WTC11 (cell line): ENCODE measurements around the gene NCOA3. TPM values are rescaled to one million over a fixed set of nuclear protein-coding genes. Genes with fewer than 3 reads are reported as not detected.

Experiments
- ATAC-seq: fragments of 200-7000 bp; cut with Tn5 transposase; 2 replicates; pipeline ENCODE4 v1.10.0; 2021; ENCODE audit warnings: mild to moderate bottlenecking, moderate library complexity
- CTCF ChIA-PET: fragments of 300-600 bp; sonication (Branson Sonifier 250); formaldehyde crosslinking; loops from one replicate; lab custom pipeline; 2021; ENCODE audit warnings: antibody characterized with exemption; lab: Charles Lee
- POLR2A ChIA-PET: fragments of 350-600 bp; sonication (Branson Sonifier 250); formaldehyde crosslinking; loops from one replicate; lab custom pipeline; 2021; ENCODE audit warnings: antibody characterized with exemption; lab: Charles Lee
- DNase-seq: peaks from one replicate; pipeline ENCODE4 v3.0.0; 2021; ENCODE audit warnings: low spot score
- H3K27ac Mint-ChIP-seq: 2 replicates; pipeline ENCODE4 v1.8.0; 2021; ENCODE audit warnings: mixed read lengths
- H3K27me3 Mint-ChIP-seq: 2 replicates; pipeline ENCODE4 v1.8.0; 2021; ENCODE audit warnings: low read depth, mild to moderate bottlenecking, moderate library complexity, mixed read lengths
- H3K36me3 Mint-ChIP-seq: 2 replicates; pipeline ENCODE4 v1.8.0; 2021; ENCODE audit warnings: mixed read lengths
- H3K4me1 Mint-ChIP-seq: 2 replicates; pipeline ENCODE4 v1.8.0; 2022; ENCODE audit warnings: mixed read lengths
- H3K4me3 Mint-ChIP-seq: 2 replicates; pipeline ENCODE4 v1.8.0; 2021; ENCODE audit warnings: mild to moderate bottlenecking, moderate library complexity, mixed read lengths
- H3K9me3 Mint-ChIP-seq: 2 replicates; pipeline ENCODE4 v1.8.0; 2021; ENCODE audit warnings: mixed read lengths
- CBFB ChIP-seq: sonication (generic); formaldehyde crosslinking; IDR thresholded peaks from 2 replicates; pipeline ENCODE4 v1.8.1; 2022; ENCODE audit warnings: mild to moderate bottlenecking, low read depth, missing genetic modification reagents
- ESRRA ChIP-seq: sonication (generic); formaldehyde crosslinking; IDR thresholded peaks from 2 replicates; pipeline ENCODE4 v1.8.1; 2022; ENCODE audit warnings: mild to moderate bottlenecking, missing genetic modification reagents, borderline replicate concordance
- GRHL2 ChIP-seq: fragments of 250-450 bp; sonication (Bioruptor Pico); IDR thresholded peaks from 2 replicates; pipeline ENCODE4 v1.8.0; 2022; ENCODE audit warnings: mild to moderate bottlenecking, moderate library complexity; ENCODE audit not compliant: insufficient replicate concordance, severe bottlenecking
- GTF2I ChIP-seq: fragments of 250-450 bp; sonication (Bioruptor Pico); conservative IDR thresholded peaks from 2 replicates; pipeline ENCODE4 v1.4.0; 2021; ENCODE audit warnings: mild to moderate bottlenecking
- IRF2 ChIP-seq: sonication (generic); formaldehyde crosslinking; IDR thresholded peaks from 2 replicates; pipeline ENCODE4 v1.8.0; 2022; ENCODE audit warnings: low read depth, missing genetic modification reagents, borderline replicate concordance
- TEAD1 ChIP-seq: sonication (generic); formaldehyde crosslinking; IDR thresholded peaks from 2 replicates; pipeline ENCODE4 v1.8.0; 2022; ENCODE audit warnings: mild to moderate bottlenecking, missing genetic modification reagents
- ZNF232 ChIP-seq: sonication (generic); formaldehyde crosslinking; IDR thresholded peaks from 2 replicates; pipeline ENCODE4 v1.8.0; 2022; ENCODE audit warnings: mild to moderate bottlenecking, missing genetic modification reagents
- ZNF317 ChIP-seq: sonication (generic); formaldehyde crosslinking; IDR thresholded peaks from 2 replicates; pipeline ENCODE4 v1.8.1; 2023; ENCODE audit warnings: low read depth, mild to moderate bottlenecking, moderate library complexity, missing genetic modification reagents, borderline replicate concordance
- ZNF423 ChIP-seq: fragments of 250-450 bp; sonication (Bioruptor Pico); IDR thresholded peaks from 2 replicates; pipeline ENCODE4 v2.1.2; 2022; ENCODE audit warnings: mild to moderate bottlenecking, moderate library complexity
- total RNA-seq: library from RNA; stranded (reverse); gene quantifications from 3 replicates; pipeline ENCODE4 v1.2.3, GENCODE V29; 2021
- TF ChIP-seq, protein P1 (sequence below): sonication (generic); formaldehyde crosslinking; IDR thresholded peaks from 2 replicates; pipeline ENCODE4 v1.8.1; 2022; ENCODE audit warnings: mild to moderate bottlenecking, moderate library complexity, missing genetic modification reagents
- TF ChIP-seq, protein P2 (sequence below): sonication (generic); formaldehyde crosslinking; IDR thresholded peaks from 2 replicates; pipeline ENCODE4 v1.8.1; 2023; ENCODE audit warnings: mild to moderate bottlenecking, missing genetic modification reagents, moderate library complexity
- TF ChIP-seq, protein P3 (sequence below): sonication (generic); formaldehyde crosslinking; IDR thresholded peaks from 2 replicates; pipeline ENCODE4 v1.8.1; 2023; ENCODE audit warnings: mild to moderate bottlenecking, moderate library complexity, missing genetic modification reagents
- TF ChIP-seq, protein P4 (sequence below): sonication (generic); formaldehyde crosslinking; conservative IDR thresholded peaks from 2 replicates; pipeline ENCODE4 v1.8.1; 2022; ENCODE audit warnings: mild to moderate bottlenecking, missing genetic modification reagents
- TF ChIP-seq, protein P5 (sequence below): sonication (generic); formaldehyde crosslinking; IDR thresholded peaks from 2 replicates; pipeline ENCODE4 v1.8.0; 2023; ENCODE audit warnings: missing genetic modification reagents, mild to moderate bottlenecking, borderline replicate concordance
- TF ChIP-seq, protein P6 (sequence below): sonication (generic); formaldehyde crosslinking; IDR thresholded peaks from 2 replicates; pipeline ENCODE4 v1.8.0; 2022; ENCODE audit warnings: mild to moderate bottlenecking, missing genetic modification reagents
- TF ChIP-seq, protein P7 (sequence below): sonication (generic); formaldehyde crosslinking; IDR thresholded peaks from 2 replicates; pipeline ENCODE4 v1.8.0; 2022; ENCODE audit warnings: mild to moderate bottlenecking, missing genetic modification reagents
- TF ChIP-seq, protein P8 (sequence below): sonication (generic); formaldehyde crosslinking; IDR thresholded peaks from 2 replicates; pipeline ENCODE4 v1.8.1; 2023; ENCODE audit warnings: mild to moderate bottlenecking, missing genetic modification reagents

Gene NCOA3
- total RNA-seq, 1 experiment from 2014 or later: 25.2 TPM

DNA sequence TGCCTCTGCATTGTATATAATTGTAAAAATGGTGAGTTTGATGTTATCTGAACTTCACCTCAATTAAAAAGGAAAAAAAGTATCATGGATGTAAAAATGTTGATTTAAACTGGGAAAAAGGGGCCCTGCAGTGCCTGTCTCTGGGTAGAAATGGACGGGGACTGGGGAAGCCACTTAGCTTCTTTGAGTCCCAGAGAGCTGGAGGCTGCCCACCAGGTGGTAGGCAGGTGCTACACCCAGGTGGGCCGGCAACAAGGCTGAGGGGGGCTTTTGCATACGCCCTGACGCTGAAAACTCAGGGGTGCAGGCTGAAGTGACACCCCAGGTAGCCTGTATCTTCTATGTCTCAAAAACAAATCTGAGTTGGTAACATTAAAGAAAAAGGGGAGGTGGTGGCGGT lies 165.4 kb downstream of the NCOA3 start:
- no peaks in the 10 kb centered on the region for H3K27me3 Mint-ChIP-seq
- no peaks in the 10 kb centered on the region for H3K36me3 Mint-ChIP-seq
- H3K27ac Mint-ChIP-seq: no peak overlapping the region
- H3K4me1 Mint-ChIP-seq: peaks cover 19% of the 10 kb centered on the region
- H3K9me3 Mint-ChIP-seq: no peaks in the 10 kb centered on the region
- ChIA-PET CTCF (interaction anchor here (1.1 kb wide), 1 partner anchor 953 kb away, joined by 3 read pairs; no protein-coding TSS in a partner anchor), POLR2A (no interaction called here)
- ATAC-seq: no peak
- DNase-seq: no peak
- TF ChIP-seq IRF2 (CRISPR knock-in tag) (no peak), ZNF232 (CRISPR knock-in tag) (no peak), TEAD1 (CRISPR knock-in tag) (no peak), GTF2I (no peak), CBFB (no peak), ZNF317 (no peak), ESRRA (CRISPR knock-in tag) (no peak), ZNF423 (no peak)
- TF ChIP-seq, protein P1, sequence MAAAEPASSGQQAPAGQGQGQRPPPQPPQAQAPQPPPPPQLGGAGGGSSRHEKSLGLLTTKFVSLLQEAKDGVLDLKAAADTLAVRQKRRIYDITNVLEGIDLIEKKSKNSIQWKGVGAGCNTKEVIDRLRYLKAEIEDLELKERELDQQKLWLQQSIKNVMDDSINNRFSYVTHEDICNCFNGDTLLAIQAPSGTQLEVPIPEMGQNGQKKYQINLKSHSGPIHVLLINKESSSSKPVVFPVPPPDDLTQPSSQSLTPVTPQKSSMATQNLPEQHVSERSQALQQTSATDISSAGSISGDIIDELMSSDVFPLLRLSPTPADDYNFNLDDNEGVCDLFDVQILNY: no peak
- TF ChIP-seq, protein P2, sequence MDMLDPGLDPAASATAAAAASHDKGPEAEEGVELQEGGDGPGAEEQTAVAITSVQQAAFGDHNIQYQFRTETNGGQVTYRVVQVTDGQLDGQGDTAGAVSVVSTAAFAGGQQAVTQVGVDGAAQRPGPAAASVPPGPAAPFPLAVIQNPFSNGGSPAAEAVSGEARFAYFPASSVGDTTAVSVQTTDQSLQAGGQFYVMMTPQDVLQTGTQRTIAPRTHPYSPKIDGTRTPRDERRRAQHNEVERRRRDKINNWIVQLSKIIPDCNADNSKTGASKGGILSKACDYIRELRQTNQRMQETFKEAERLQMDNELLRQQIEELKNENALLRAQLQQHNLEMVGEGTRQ (CRISPR knock-in tag): no peak
- TF ChIP-seq, protein P3, sequence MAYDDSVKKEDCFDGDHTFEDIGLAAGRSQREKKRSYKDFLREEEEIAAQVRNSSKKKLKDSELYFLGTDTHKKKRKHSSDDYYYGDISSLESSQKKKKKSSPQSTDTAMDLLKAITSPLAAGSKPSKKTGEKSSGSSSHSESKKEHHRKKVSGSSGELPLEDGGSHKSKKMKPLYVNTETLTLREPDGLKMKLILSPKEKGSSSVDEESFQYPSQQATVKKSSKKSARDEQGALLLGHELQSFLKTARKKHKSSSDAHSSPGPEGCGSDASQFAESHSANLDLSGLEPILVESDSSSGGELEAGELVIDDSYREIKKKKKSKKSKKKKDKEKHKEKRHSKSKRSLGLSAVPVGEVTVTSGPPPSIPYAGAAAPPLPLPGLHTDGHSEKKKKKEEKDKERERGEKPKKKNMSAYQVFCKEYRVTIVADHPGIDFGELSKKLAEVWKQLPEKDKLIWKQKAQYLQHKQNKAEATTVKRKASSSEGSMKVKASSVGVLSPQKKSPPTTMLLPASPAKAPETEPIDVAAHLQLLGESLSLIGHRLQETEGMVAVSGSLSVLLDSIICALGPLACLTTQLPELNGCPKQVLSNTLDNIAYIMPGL (CRISPR knock-in tag): no peak
- TF ChIP-seq, protein P4, sequence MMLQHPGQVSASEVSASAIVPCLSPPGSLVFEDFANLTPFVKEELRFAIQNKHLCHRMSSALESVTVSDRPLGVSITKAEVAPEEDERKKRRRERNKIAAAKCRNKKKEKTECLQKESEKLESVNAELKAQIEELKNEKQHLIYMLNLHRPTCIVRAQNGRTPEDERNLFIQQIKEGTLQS (CRISPR knock-in tag): no peak
- TF ChIP-seq, protein P5, sequence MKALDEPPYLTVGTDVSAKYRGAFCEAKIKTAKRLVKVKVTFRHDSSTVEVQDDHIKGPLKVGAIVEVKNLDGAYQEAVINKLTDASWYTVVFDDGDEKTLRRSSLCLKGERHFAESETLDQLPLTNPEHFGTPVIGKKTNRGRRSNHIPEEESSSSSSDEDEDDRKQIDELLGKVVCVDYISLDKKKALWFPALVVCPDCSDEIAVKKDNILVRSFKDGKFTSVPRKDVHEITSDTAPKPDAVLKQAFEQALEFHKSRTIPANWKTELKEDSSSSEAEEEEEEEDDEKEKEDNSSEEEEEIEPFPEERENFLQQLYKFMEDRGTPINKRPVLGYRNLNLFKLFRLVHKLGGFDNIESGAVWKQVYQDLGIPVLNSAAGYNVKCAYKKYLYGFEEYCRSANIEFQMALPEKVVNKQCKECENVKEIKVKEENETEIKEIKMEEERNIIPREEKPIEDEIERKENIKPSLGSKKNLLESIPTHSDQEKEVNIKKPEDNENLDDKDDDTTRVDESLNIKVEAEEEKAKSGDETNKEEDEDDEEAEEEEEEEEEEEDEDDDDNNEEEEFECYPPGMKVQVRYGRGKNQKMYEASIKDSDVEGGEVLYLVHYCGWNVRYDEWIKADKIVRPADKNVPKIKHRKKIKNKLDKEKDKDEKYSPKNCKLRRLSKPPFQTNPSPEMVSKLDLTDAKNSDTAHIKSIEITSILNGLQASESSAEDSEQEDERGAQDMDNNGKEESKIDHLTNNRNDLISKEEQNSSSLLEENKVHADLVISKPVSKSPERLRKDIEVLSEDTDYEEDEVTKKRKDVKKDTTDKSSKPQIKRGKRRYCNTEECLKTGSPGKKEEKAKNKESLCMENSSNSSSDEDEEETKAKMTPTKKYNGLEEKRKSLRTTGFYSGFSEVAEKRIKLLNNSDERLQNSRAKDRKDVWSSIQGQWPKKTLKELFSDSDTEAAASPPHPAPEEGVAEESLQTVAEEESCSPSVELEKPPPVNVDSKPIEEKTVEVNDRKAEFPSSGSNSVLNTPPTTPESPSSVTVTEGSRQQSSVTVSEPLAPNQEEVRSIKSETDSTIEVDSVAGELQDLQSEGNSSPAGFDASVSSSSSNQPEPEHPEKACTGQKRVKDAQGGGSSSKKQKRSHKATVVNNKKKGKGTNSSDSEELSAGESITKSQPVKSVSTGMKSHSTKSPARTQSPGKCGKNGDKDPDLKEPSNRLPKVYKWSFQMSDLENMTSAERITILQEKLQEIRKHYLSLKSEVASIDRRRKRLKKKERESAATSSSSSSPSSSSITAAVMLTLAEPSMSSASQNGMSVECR (CRISPR knock-in tag): no peak
- TF ChIP-seq, all 79 proteins: peak for 0
- no peak overlapping the region for H3K4me3 Mint-ChIP-seq

DNA sequence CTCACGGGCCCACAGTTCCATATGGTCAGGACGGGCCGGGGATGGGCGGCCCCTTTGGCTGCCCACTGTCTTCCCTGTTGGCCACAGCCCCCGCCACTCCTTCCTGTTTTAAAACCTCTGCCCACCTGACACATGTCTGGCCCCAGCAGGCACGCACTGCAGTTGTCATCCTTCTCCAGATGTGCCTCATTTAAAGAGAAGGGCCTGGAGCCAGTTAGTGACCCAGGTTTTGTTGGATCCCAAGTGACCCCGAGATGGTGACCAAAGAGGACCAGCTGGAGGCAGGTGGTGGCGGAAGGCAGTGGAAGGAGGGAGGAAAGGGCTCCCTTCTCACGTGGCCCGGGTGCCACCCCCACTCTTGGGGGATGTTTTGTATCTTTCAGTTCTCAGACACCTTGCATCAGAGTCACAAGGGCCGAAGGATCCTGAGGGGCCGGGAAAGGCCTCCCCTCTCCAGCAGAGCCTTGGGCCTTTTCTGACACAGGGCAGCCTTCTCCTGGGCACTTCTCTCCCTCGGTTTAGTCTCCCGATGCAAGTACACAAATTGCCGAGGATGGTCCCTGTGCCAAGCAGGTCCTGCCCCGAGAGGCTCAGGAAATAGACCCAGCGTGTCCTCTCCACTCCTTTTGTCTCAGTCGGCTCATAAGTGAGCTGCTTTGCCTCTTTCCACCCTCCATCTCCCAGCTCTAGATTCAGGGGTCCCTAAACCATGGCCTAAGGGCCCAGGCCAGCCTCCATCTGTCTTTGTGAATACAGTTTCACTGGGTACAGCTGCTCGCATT lies 166.0 kb downstream of the NCOA3 start:
- H3K27ac Mint-ChIP-seq: peak overlapping the region; percentile 57
- CTCF ChIA-PET: interaction anchor here (1.0 kb wide), 1 partner anchor 472 kb away, joined by 4 read pairs; no protein-coding TSS in a partner anchor
- DNase-seq (no peak), ATAC-seq (no peak)
- POLR2A ChIA-PET: no interaction called here
- H3K9me3 Mint-ChIP-seq: no peaks in the 10 kb centered on the region
- no peaks in the 10 kb centered on the region for H3K27me3 Mint-ChIP-seq
- peaks cover 22% of the 10 kb centered on the region for H3K4me1 Mint-ChIP-seq
- H3K4me3 Mint-ChIP-seq: no peak overlapping the region
- no peaks in the 10 kb centered on the region for H3K36me3 Mint-ChIP-seq
- TF ChIP-seq GRHL2 (CRISPR knock-in tag) (no peak), ZNF423 (no peak)
- TF ChIP-seq, protein P6, sequence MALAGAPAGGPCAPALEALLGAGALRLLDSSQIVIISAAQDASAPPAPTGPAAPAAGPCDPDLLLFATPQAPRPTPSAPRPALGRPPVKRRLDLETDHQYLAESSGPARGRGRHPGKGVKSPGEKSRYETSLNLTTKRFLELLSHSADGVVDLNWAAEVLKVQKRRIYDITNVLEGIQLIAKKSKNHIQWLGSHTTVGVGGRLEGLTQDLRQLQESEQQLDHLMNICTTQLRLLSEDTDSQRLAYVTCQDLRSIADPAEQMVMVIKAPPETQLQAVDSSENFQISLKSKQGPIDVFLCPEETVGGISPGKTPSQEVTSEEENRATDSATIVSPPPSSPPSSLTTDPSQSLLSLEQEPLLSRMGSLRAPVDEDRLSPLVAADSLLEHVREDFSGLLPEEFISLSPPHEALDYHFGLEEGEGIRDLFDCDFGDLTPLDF (CRISPR knock-in tag): no peak
- TF ChIP-seq, protein P7, sequence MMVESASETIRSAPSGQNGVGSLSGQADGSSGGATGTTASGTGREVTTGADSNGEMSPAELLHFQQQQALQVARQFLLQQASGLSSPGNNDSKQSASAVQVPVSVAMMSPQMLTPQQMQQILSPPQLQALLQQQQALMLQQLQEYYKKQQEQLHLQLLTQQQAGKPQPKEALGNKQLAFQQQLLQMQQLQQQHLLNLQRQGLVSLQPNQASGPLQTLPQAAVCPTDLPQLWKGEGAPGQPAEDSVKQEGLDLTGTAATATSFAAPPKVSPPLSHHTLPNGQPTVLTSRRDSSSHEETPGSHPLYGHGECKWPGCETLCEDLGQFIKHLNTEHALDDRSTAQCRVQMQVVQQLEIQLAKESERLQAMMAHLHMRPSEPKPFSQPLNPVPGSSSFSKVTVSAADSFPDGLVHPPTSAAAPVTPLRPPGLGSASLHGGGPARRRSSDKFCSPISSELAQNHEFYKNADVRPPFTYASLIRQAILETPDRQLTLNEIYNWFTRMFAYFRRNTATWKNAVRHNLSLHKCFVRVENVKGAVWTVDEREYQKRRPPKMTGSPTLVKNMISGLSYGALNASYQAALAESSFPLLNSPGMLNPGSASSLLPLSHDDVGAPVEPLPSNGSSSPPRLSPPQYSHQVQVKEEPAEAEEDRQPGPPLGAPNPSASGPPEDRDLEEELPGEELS (CRISPR knock-in tag): no peak
- TF ChIP-seq, protein P8, sequence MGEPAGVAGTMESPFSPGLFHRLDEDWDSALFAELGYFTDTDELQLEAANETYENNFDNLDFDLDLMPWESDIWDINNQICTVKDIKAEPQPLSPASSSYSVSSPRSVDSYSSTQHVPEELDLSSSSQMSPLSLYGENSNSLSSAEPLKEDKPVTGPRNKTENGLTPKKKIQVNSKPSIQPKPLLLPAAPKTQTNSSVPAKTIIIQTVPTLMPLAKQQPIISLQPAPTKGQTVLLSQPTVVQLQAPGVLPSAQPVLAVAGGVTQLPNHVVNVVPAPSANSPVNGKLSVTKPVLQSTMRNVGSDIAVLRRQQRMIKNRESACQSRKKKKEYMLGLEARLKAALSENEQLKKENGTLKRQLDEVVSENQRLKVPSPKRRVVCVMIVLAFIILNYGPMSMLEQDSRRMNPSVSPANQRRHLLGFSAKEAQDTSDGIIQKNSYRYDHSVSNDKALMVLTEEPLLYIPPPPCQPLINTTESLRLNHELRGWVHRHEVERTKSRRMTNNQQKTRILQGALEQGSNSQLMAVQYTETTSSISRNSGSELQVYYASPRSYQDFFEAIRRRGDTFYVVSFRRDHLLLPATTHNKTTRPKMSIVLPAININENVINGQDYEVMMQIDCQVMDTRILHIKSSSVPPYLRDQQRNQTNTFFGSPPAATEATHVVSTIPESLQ (CRISPR knock-in tag): no peak
